Measurements from ENCODE around the gene NSD1.

- TF ChIP-seq CTCF (IDR thresholded peaks at IDR 0.05) (no peak), POLR2A (IDR thresholded peaks at IDR 0.05) (no peak)
These were observed 9.6 kb upstream of the NSD1 start for GRCh38 chr5:177123789-177124485.

All from esophagus squamous epithelium (tissue), 4 donors.